ENCODE measurements around the gene WWOX.

DNA sequence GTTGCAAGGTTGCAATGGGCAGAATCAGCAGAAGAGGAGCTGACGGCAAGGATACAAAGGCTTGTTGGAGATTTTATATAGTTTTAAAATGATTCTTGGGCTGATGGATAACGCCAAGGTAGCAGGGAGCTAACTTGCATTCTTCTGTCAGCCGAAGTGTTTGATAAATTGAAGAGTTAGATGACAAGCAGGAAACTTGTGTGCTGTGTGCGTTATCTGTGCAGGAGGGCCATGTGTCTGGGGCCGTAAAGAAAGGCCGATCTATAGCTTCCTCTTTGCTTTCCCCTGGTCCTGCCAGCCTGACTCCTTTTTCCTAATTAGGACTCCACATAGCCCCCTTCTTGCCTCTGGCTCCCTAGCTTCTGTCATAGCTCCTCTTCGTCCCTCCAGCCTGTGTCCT lies 6.7 kb upstream of the WWOX start:
- TF ChIP-seq, protein P1, sequence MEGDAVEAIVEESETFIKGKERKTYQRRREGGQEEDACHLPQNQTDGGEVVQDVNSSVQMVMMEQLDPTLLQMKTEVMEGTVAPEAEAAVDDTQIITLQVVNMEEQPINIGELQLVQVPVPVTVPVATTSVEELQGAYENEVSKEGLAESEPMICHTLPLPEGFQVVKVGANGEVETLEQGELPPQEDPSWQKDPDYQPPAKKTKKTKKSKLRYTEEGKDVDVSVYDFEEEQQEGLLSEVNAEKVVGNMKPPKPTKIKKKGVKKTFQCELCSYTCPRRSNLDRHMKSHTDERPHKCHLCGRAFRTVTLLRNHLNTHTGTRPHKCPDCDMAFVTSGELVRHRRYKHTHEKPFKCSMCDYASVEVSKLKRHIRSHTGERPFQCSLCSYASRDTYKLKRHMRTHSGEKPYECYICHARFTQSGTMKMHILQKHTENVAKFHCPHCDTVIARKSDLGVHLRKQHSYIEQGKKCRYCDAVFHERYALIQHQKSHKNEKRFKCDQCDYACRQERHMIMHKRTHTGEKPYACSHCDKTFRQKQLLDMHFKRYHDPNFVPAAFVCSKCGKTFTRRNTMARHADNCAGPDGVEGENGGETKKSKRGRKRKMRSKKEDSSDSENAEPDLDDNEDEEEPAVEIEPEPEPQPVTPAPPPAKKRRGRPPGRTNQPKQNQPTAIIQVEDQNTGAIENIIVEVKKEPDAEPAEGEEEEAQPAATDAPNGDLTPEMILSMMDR (IDR thresholded peaks at IDR 0.05; ENCODE audit: low read length): no peak
- TF ChIP-seq EZH2 (optimal IDR thresholded peaks at IDR 0.05; ENCODE audit: low read depth, low read length) (no peak), EZH2phosphoT487 (IDR thresholded peaks at IDR 0.05; ENCODE audit: low read length) (no peak)

All from MM.1S (cell line).